Activated naive CD8-positive, alpha-beta T cell (primary cell): ENCODE results near the gene CFAP54.

Experiments used
- H3K27ac Mint-ChIP-seq: one replicate; pipeline ENCODE4 v1.8.0; 2021; ENCODE audit warnings: mixed read lengths
- H3K27me3 Mint-ChIP-seq: one replicate; pipeline ENCODE4 v1.8.0; 2021; ENCODE audit warnings: mixed read lengths
- H3K36me3 Mint-ChIP-seq: one replicate; pipeline ENCODE4 v1.8.0; 2021; ENCODE audit warnings: mixed read lengths
- H3K4me1 Mint-ChIP-seq: one replicate; pipeline ENCODE4 v1.8.0; 2021; ENCODE audit warnings: low read depth, mixed read lengths
- H3K4me3 Mint-ChIP-seq: one replicate; pipeline ENCODE4 v1.8.0; 2021; ENCODE audit warnings: mild to moderate bottlenecking, mixed read lengths
- H3K9me3 Mint-ChIP-seq: one replicate; pipeline ENCODE4 v1.8.0; 2021; ENCODE audit warnings: low read depth, mixed read lengths

The CFAP54 gene

GRCh38 chr12:96770219-96771102 is 281.1 kb downstream of the CFAP54 start:
- Mint-ChIP-seq H3K36me3 (no peaks in the 10 kb centered on the region), H3K27me3 (no peaks in the 10 kb centered on the region), H3K27ac (no peak overlapping the region), H3K4me1 (no peaks in the 10 kb centered on the region), H3K4me3 (no peak overlapping the region), H3K9me3 (no peaks in the 10 kb centered on the region)

- Mint-ChIP-seq H3K36me3 (no peaks in the 10 kb centered on the region), H3K4me3 (no peak overlapping the region), H3K4me1 (no peaks in the 10 kb centered on the region), H3K9me3 (no peaks in the 10 kb centered on the region), H3K27me3 (no peaks in the 10 kb centered on the region), H3K27ac (no peak overlapping the region)
These were observed 283.7 kb downstream of the CFAP54 start for GRCh38 chr12:96773031-96773430.

GRCh38 chr12:96774496-96775256 is 285.3 kb downstream of the CFAP54 start:
- Mint-ChIP-seq H3K27me3 (peaks cover 2% of the 10 kb centered on the region), H3K36me3 (no peaks in the 10 kb centered on the region), H3K27ac (no peak overlapping the region), H3K4me3 (no peak overlapping the region), H3K9me3 (no peaks in the 10 kb centered on the region), H3K4me1 (no peaks in the 10 kb centered on the region)

- no peak overlapping the region for H3K27ac Mint-ChIP-seq
- no peaks in the 10 kb centered on the region for H3K36me3 Mint-ChIP-seq
- H3K27me3 Mint-ChIP-seq, result peaks cover 2% of the 10 kb centered on the region
- no peaks in the 10 kb centered on the region for H3K9me3 Mint-ChIP-seq
- no peak overlapping the region for H3K4me3 Mint-ChIP-seq
- no peaks in the 10 kb centered on the region for H3K4me1 Mint-ChIP-seq
These were observed 287.5 kb downstream of the CFAP54 start for GRCh38 chr12:96776908-96777307.

- H3K4me3 Mint-ChIP-seq, result no peak overlapping the region
- H3K4me1 Mint-ChIP-seq, result no peaks in the 10 kb centered on the region
- H3K9me3 Mint-ChIP-seq, result no peaks in the 10 kb centered on the region
- H3K36me3 Mint-ChIP-seq, result no peaks in the 10 kb centered on the region
- H3K27ac Mint-ChIP-seq, result no peak overlapping the region
- H3K27me3 Mint-ChIP-seq, result peaks cover 2% of the 10 kb centered on the region
These were observed 291.0 kb downstream of the CFAP54 start for GRCh38 chr12:96780330-96780729.

GRCh38 chr12:96786791-96787190 is 297.4 kb downstream of the CFAP54 start:
- Mint-ChIP-seq H3K9me3 (no peaks in the 10 kb centered on the region), H3K27me3 (no peaks in the 10 kb centered on the region), H3K36me3 (no peaks in the 10 kb centered on the region), H3K27ac (no peak overlapping the region), H3K4me3 (no peak overlapping the region), H3K4me1 (no peaks in the 10 kb centered on the region)

GRCh38 chr12:96803969-96804368 is 314.6 kb downstream of the CFAP54 start:
- no peak overlapping the region for H3K4me3 Mint-ChIP-seq
- peaks cover 8% of the 10 kb centered on the region for H3K36me3 Mint-ChIP-seq
- no peaks in the 10 kb centered on the region for H3K4me1 Mint-ChIP-seq
- no peak overlapping the region for H3K27ac Mint-ChIP-seq
- H3K27me3 Mint-ChIP-seq, result peaks cover 10% of the 10 kb centered on the region
- H3K9me3 Mint-ChIP-seq, result peaks cover 21% of the 10 kb centered on the region

GRCh38 chr12:96806272-96806671 is 316.9 kb downstream of the CFAP54 start:
- Mint-ChIP-seq H3K27me3 (peaks cover 2% of the 10 kb centered on the region), H3K27ac (no peak overlapping the region), H3K4me1 (no peaks in the 10 kb centered on the region), H3K9me3 (peaks cover 21% of the 10 kb centered on the region), H3K4me3 (no peak overlapping the region), H3K36me3 (peaks cover 5% of the 10 kb centered on the region)

- Mint-ChIP-seq H3K4me3 (no peak overlapping the region), H3K27ac (no peak overlapping the region), H3K4me1 (no peaks in the 10 kb centered on the region), H3K36me3 (peaks cover 5% of the 10 kb centered on the region), H3K9me3 (peaks cover 21% of the 10 kb centered on the region), H3K27me3 (peaks cover 2% of the 10 kb centered on the region)
These were observed 318.4 kb downstream of the CFAP54 start for GRCh38 chr12:96807741-96808140.

- Mint-ChIP-seq H3K4me1 (no peaks in the 10 kb centered on the region), H3K36me3 (peaks cover 3% of the 10 kb centered on the region), H3K4me3 (no peak overlapping the region), H3K27me3 (no peaks in the 10 kb centered on the region), H3K27ac (no peak overlapping the region), H3K9me3 (peaks cover 17% of the 10 kb centered on the region)
These were observed 319.2 kb downstream of the CFAP54 start for GRCh38 chr12:96808587-96808986.

- H3K36me3 Mint-ChIP-seq, result no peaks in the 10 kb centered on the region
- no peak overlapping the region for H3K27ac Mint-ChIP-seq
- peaks cover 9% of the 10 kb centered on the region for H3K9me3 Mint-ChIP-seq
- no peaks in the 10 kb centered on the region for H3K4me1 Mint-ChIP-seq
- no peaks in the 10 kb centered on the region for H3K27me3 Mint-ChIP-seq
- H3K4me3 Mint-ChIP-seq, result no peak overlapping the region
These were observed 320.1 kb downstream of the CFAP54 start for GRCh38 chr12:96809522-96809921.

- H3K27me3 Mint-ChIP-seq, result no peaks in the 10 kb centered on the region
- H3K4me3 Mint-ChIP-seq, result no peak overlapping the region
- no peaks in the 10 kb centered on the region for H3K4me1 Mint-ChIP-seq
- peaks cover 4% of the 10 kb centered on the region for H3K9me3 Mint-ChIP-seq
- no peak overlapping the region for H3K27ac Mint-ChIP-seq
- H3K36me3 Mint-ChIP-seq, result no peaks in the 10 kb centered on the region
These were observed 320.7 kb downstream of the CFAP54 start for GRCh38 chr12:96810057-96810456.

- H3K4me3 Mint-ChIP-seq, result no peak overlapping the region
- H3K27ac Mint-ChIP-seq, result no peak overlapping the region
- H3K27me3 Mint-ChIP-seq, result no peaks in the 10 kb centered on the region
- H3K9me3 Mint-ChIP-seq, result no peaks in the 10 kb centered on the region
- H3K4me1 Mint-ChIP-seq, result no peaks in the 10 kb centered on the region
- no peaks in the 10 kb centered on the region for H3K36me3 Mint-ChIP-seq
These were observed 321.1 kb downstream of the CFAP54 start for GRCh38 chr12:96810477-96810876.

- H3K9me3 Mint-ChIP-seq, result no peaks in the 10 kb centered on the region
- no peaks in the 10 kb centered on the region for H3K27me3 Mint-ChIP-seq
- H3K27ac Mint-ChIP-seq, result no peak overlapping the region
- no peak overlapping the region for H3K4me3 Mint-ChIP-seq
- H3K4me1 Mint-ChIP-seq, result no peaks in the 10 kb centered on the region
- no peaks in the 10 kb centered on the region for H3K36me3 Mint-ChIP-seq
These were observed 321.7 kb downstream of the CFAP54 start for GRCh38 chr12:96811083-96811482.

GRCh38 chr12:96812153-96812552 is 322.8 kb downstream of the CFAP54 start:
- H3K4me3 Mint-ChIP-seq, result no peak overlapping the region
- H3K36me3 Mint-ChIP-seq, result no peaks in the 10 kb centered on the region
- H3K27me3 Mint-ChIP-seq, result no peaks in the 10 kb centered on the region
- H3K4me1 Mint-ChIP-seq, result no peaks in the 10 kb centered on the region
- H3K27ac Mint-ChIP-seq, result no peak overlapping the region
- H3K9me3 Mint-ChIP-seq, result no peaks in the 10 kb centered on the region
